MCF 10A (cell line): ENCODE data around the gene DHX36. TPM values are rescaled to one million over a fixed set of nuclear protein-coding genes. Genes with fewer than 3 reads are reported as not detected.

ENCODE experiments used
- Bru-seq: library from RNA; stranded (reverse); fragments of 400-500 nt; gene quantifications from one replicate; lab custom pipeline; 2021; lab: Mats Ljungman, UMichigan
- BruChase-seq, 2 experiments: library from RNA; stranded (reverse); fragments of 400-500 nt; gene quantifications; one replicate each; lab custom pipeline; 2021; lab: Mats Ljungman, UMichigan
- BruUV-seq: library from RNA; stranded (reverse); fragments of 400-500 nt; replicated peaks from 2 replicates; lab custom pipeline; 2021; lab: Mats Ljungman, UMichigan
- CTCF ChIA-PET: fragments of 300-600 bp; sonication (Branson Sonifier 250); formaldehyde crosslinking; extraction: SDS; loops from one replicate; lab custom pipeline; 2021; ENCODE audit warnings: antibody characterized with exemption, inconsistent platforms; lab: Yijun Ruan, JAX
- POLR2A ChIA-PET: fragments of 300-600, 350-650 bp; sonication (Branson Sonifier 250); formaldehyde crosslinking; extraction: SDS; loops from one replicate; lab custom pipeline; 2020; ENCODE audit warnings: antibody characterized with exemption, inconsistent platforms; lab: Yijun Ruan, JAX
- DNase-seq: peaks from one replicate; pipeline ENCODE4 v3.0.0-alpha.2; 2018; ENCODE audit not compliant: unreplicated experiment
- H3K27ac Mint-ChIP-seq: one replicate; pipeline ENCODE4 v1.8.0; 2022; ENCODE audit warnings: mild to moderate bottlenecking, low read depth, mixed read lengths; ENCODE audit not compliant: unreplicated experiment
- H3K27me3 Mint-ChIP-seq: one replicate; pipeline ENCODE4 v1.8.0; 2022; ENCODE audit warnings: mixed read lengths; ENCODE audit not compliant: insufficient read depth, unreplicated experiment
- H3K36me3 Mint-ChIP-seq: one replicate; pipeline ENCODE4 v1.8.0; 2022; ENCODE audit warnings: mild to moderate bottlenecking, moderate library complexity, mixed read lengths; ENCODE audit not compliant: insufficient read depth, unreplicated experiment
- H3K4me1 Mint-ChIP-seq: one replicate; pipeline ENCODE4 v1.8.0; 2022; ENCODE audit warnings: mixed read lengths; ENCODE audit not compliant: insufficient read depth, unreplicated experiment
- H3K4me3 Mint-ChIP-seq: one replicate; pipeline ENCODE4 v1.8.0; 2022; ENCODE audit warnings: mild to moderate bottlenecking, moderate library complexity, mixed read lengths; ENCODE audit not compliant: unreplicated experiment
- H3K9me3 Mint-ChIP-seq: one replicate; pipeline ENCODE4 v1.8.0; 2022; ENCODE audit warnings: mixed read lengths; ENCODE audit not compliant: unreplicated experiment
- intact Hi-C: fragments of 100-400 bp; cut with micrococcal nuclease; formaldehyde crosslinking; loops from 2 replicates; pipeline ENCODE4 v1.14.1; 2022
- long read RNA-seq: library from polyadenylated mRNA; stranded (forward); transcript quantifications from one replicate; pipeline ENCODE4 v2.0.0, GENCODE V29; 2022
- total RNA-seq: library from RNA; stranded (reverse); gene quantifications from 2 replicates; pipeline ENCODE4 v1.2.3, GENCODE V29; 2022
- TF ChIP-seq, protein P1 (sequence below): fragments of 200-600 bp; IDR thresholded peaks from one replicate; pipeline ENCODE4 v1.8.0; 2022; ENCODE audit warnings: antibody characterized with exemption, mild to moderate bottlenecking; ENCODE audit not compliant: unreplicated experiment

The DHX36 gene, protein sequence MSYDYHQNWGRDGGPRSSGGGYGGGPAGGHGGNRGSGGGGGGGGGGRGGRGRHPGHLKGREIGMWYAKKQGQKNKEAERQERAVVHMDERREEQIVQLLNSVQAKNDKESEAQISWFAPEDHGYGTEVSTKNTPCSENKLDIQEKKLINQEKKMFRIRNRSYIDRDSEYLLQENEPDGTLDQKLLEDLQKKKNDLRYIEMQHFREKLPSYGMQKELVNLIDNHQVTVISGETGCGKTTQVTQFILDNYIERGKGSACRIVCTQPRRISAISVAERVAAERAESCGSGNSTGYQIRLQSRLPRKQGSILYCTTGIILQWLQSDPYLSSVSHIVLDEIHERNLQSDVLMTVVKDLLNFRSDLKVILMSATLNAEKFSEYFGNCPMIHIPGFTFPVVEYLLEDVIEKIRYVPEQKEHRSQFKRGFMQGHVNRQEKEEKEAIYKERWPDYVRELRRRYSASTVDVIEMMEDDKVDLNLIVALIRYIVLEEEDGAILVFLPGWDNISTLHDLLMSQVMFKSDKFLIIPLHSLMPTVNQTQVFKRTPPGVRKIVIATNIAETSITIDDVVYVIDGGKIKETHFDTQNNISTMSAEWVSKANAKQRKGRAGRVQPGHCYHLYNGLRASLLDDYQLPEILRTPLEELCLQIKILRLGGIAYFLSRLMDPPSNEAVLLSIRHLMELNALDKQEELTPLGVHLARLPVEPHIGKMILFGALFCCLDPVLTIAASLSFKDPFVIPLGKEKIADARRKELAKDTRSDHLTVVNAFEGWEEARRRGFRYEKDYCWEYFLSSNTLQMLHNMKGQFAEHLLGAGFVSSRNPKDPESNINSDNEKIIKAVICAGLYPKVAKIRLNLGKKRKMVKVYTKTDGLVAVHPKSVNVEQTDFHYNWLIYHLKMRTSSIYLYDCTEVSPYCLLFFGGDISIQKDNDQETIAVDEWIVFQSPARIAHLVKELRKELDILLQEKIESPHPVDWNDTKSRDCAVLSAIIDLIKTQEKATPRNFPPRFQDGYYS
- total RNA-seq (93.5 and 108 TPM in 2 replicates), Bru-seq, nascent RNA (percentile 95 among the genes with signal in this experiment), BruChase-seq, experiment 1, labeled RNA remaining after a 6-hour chase (percentile 90 among the genes with signal in this experiment), BruChase-seq, experiment 2, labeled RNA remaining after a 2-hour chase (percentile 91 among the genes with signal in this experiment)
- long read RNA-seq, full-length matches to known transcripts: 59 of 68 reads
- long read RNA-seq, partial matches to known transcripts: 4 of 68 reads
- long read RNA-seq, other reads (novel, unspliced or antisense): 5 of 68 reads

DNA sequence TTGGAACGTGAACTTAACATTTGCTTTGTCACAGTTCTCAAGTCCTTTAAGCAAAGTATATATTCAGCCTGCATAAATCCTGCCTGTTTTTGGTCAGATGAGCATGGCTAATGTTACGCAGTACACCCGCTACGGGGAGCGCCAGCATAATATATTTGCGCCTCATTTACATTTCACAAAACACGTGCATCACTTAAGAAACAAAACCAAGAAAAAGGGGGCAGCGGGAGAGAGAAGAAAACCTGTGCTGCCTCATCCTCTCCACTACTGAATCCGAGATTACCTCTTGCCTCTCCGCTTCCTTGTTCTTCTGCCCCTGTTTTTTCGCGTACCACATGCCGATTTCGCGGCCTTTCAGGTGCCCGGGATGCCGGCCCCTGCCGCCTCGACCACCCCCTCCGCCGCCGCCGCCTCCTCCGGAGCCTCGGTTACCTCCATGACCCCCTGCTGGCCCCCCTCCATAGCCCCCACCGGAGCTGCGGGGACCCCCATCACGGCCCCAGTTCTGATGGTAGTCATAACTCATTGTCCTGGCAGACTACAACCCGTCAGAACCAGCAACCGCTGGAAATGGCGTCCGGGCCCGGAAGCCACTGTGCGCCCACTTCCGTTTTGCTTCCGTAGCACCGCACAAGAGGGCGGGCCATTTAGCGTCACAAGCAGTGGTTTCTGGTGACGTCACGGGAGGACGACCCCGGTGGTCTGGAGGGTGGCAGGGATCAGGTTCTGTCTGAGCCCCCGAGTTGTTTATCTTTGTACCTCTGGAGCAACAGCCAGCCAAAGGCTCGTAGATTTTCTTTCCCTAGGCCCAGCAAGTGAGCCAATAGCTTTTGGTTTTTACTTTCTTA is at the start of gene DHX36:
Gene DHX36 (minus strand): TSS at position 597 of the 848 bp plus-strand sequence. CDS start 71 bp downstream, at position 526.
- intact Hi-C loops: no loop called here
- TF ChIP-seq, protein P1, sequence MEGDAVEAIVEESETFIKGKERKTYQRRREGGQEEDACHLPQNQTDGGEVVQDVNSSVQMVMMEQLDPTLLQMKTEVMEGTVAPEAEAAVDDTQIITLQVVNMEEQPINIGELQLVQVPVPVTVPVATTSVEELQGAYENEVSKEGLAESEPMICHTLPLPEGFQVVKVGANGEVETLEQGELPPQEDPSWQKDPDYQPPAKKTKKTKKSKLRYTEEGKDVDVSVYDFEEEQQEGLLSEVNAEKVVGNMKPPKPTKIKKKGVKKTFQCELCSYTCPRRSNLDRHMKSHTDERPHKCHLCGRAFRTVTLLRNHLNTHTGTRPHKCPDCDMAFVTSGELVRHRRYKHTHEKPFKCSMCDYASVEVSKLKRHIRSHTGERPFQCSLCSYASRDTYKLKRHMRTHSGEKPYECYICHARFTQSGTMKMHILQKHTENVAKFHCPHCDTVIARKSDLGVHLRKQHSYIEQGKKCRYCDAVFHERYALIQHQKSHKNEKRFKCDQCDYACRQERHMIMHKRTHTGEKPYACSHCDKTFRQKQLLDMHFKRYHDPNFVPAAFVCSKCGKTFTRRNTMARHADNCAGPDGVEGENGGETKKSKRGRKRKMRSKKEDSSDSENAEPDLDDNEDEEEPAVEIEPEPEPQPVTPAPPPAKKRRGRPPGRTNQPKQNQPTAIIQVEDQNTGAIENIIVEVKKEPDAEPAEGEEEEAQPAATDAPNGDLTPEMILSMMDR: no peak
- POLR2A ChIA-PET: interaction anchor here (0.6 to 1.9 kb wide), 9 partner anchors 10 to 406 kb away, joined by 3 to 8 read pairs (median 4); no protein-coding TSS in a partner anchor
- CTCF ChIA-PET: interaction anchor here (1.2 to 1.7 kb wide), 4 partner anchors 11 to 999 kb away, joined by 3 to 9 read pairs (median 8); no protein-coding TSS in a partner anchor
- TSS peak; percentile 58 for BruUV-seq
- Mint-ChIP-seq H3K4me3 (peak within 1 kb of the TSS; percentile 87), H3K9me3 (no peaks in the 10 kb centered on the region), H3K4me1 (peaks cover 10% of the 10 kb centered on the region), H3K27ac (peak within 1 kb of the TSS; percentile 99), H3K27me3 (no peaks in the 10 kb centered on the region), H3K36me3 (peaks cover 16% of the 10 kb centered on the region)
- peak; percentile 84 for DNase-seq

DNA sequence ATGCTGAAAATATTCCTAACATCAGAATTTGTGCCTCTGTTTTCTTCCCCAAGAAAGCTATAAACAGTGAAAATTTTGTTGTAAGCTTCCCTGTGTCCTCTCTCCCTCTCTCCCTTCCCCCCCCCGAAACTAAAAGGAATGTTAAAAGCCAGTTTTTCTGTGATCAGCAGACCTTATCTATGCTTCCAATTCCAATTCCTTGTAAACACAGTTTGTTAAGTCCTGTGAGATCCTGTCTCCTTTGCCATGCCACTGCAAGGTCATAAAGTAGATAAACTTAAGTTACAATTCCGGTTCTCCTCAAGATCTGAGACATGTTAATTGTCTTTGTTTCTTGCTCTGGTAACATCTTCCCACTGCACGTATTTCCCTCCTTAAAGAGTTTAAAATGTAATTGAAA is 42.9 kb upstream of the DHX36 start:
- H3K4me3 Mint-ChIP-seq: no peak overlapping the region
- no peaks in the 10 kb centered on the region for H3K4me1 Mint-ChIP-seq
- POLR2A ChIA-PET: no interaction called here
- BruUV-seq: no TSS peak
- H3K9me3 Mint-ChIP-seq: no peaks in the 10 kb centered on the region
- no peak for DNase-seq
- intact Hi-C loops: no loop called here
- CTCF ChIA-PET: no interaction called here
- H3K27ac Mint-ChIP-seq: no peak overlapping the region
- TF ChIP-seq, protein P1: no peak
- H3K36me3 Mint-ChIP-seq: no peaks in the 10 kb centered on the region
- H3K27me3 Mint-ChIP-seq: no peaks in the 10 kb centered on the region

DNA sequence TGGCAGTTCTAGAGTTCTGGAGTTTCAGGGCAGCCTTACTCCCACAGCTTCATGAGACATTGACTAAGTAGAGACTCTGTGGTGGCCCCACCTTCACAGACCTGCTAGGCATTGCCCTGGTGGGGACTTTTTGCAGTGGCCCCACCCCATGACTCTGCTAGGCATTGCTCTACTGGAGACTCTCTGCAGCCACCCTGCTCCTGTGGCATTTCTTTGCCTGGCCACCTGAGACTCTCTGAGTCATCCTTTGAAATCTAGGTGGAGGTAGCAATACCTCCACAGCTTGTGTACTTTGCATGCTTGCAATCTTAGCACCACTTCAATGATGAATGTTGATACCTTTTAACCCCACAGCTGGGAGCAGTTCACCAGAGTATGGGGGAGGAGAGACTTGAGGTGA is 40.6 kb upstream of the DHX36 start:
- intact Hi-C loops: no loop called here
- no peak overlapping the region for H3K27ac Mint-ChIP-seq
- ChIA-PET CTCF (no interaction called here), POLR2A (interaction anchor here (0.5 kb wide), 1 partner anchor 215 kb away, joined by 3 read pairs; no protein-coding TSS in a partner anchor)
- no peaks in the 10 kb centered on the region for H3K36me3 Mint-ChIP-seq
- H3K4me3 Mint-ChIP-seq: no peak overlapping the region
- DNase-seq: no peak
- H3K27me3 Mint-ChIP-seq: no peaks in the 10 kb centered on the region
- H3K4me1 Mint-ChIP-seq: no peaks in the 10 kb centered on the region
- no peaks in the 10 kb centered on the region for H3K9me3 Mint-ChIP-seq
- TF ChIP-seq, protein P1: no peak
- no TSS peak for BruUV-seq
